Measurements from ENCODE around the gene TAF4.

Gene TAF4

GRCh38 chr20:61941721-61942405, 123.8 kb downstream of the TAF4 start:
- H3K36me3 ChIP-seq (ENCODE audit: insufficient read depth, insufficient read length, low read length) = no peaks in the 10 kb centered on the region
- no peaks in the 10 kb centered on the region for H3K27me3 ChIP-seq (ENCODE audit: insufficient read depth, insufficient read length)
- no peak for DNase-seq (ENCODE audit: low read depth, low spot score)
- H3K4me3 ChIP-seq (ENCODE audit: insufficient read length, low read depth) = no peak overlapping the region
- no peak overlapping the region for H3K9ac ChIP-seq (ENCODE audit: insufficient read length, low read depth)
- H3K9me3 ChIP-seq (ENCODE audit: insufficient read depth, low read length) = no peaks in the 10 kb centered on the region
- peaks cover 9% of the 10 kb centered on the region for H3K4me1 ChIP-seq (ENCODE audit: insufficient read depth, insufficient read length)
- TF ChIP-seq ZNF274 (IDR thresholded peaks at IDR 0.05; ENCODE audit: low read depth, low read length) = no peak
- no peak for TF ChIP-seq SUZ12 (IDR thresholded peaks at IDR 0.05; ENCODE audit: extremely low read depth, insufficient read depth, insufficient read length)
- no peak for TF ChIP-seq YY1 (IDR thresholded peaks at IDR 0.05; ENCODE audit: insufficient read depth, insufficient read length)

GRCh38 chr20:61940976-61941720, 124.5 kb downstream of the TAF4 start:
- H3K4me3 ChIP-seq (ENCODE audit: insufficient read length, low read depth) = no peak overlapping the region
- TF ChIP-seq YY1 (IDR thresholded peaks at IDR 0.05; ENCODE audit: insufficient read depth, insufficient read length) (no peak), ZNF274 (IDR thresholded peaks at IDR 0.05; ENCODE audit: low read depth, low read length) (no peak), SUZ12 (IDR thresholded peaks at IDR 0.05; ENCODE audit: extremely low read depth, insufficient read depth, insufficient read length) (no peak)
- H3K36me3 ChIP-seq (ENCODE audit: insufficient read depth, insufficient read length, low read length) = no peaks in the 10 kb centered on the region
- no peaks in the 10 kb centered on the region for H3K27me3 ChIP-seq (ENCODE audit: insufficient read depth, insufficient read length)
- peaks cover 14% of the 10 kb centered on the region for H3K4me1 ChIP-seq (ENCODE audit: insufficient read depth, insufficient read length)
- H3K9me3 ChIP-seq (ENCODE audit: insufficient read depth, low read length) = no peaks in the 10 kb centered on the region
- no peak for DNase-seq (ENCODE audit: low read depth, low spot score)
- no peak overlapping the region for H3K9ac ChIP-seq (ENCODE audit: insufficient read length, low read depth)

- no peak for TF ChIP-seq YY1 (IDR thresholded peaks at IDR 0.05; ENCODE audit: insufficient read depth, insufficient read length)
- TF ChIP-seq SUZ12 (IDR thresholded peaks at IDR 0.05; ENCODE audit: extremely low read depth, insufficient read depth, insufficient read length) = no peak
- TF ChIP-seq ZNF274 (IDR thresholded peaks at IDR 0.05; ENCODE audit: low read depth, low read length) = no peak
- no peaks in the 10 kb centered on the region for H3K36me3 ChIP-seq (ENCODE audit: insufficient read depth, insufficient read length, low read length)
- no peak overlapping the region for H3K4me3 ChIP-seq (ENCODE audit: insufficient read length, low read depth)
- no peak for DNase-seq (ENCODE audit: low read depth, low spot score)
- H3K27me3 ChIP-seq (ENCODE audit: insufficient read depth, insufficient read length) = no peaks in the 10 kb centered on the region
- no peak overlapping the region for H3K9ac ChIP-seq (ENCODE audit: insufficient read length, low read depth)
- H3K9me3 ChIP-seq (ENCODE audit: insufficient read depth, low read length) = no peaks in the 10 kb centered on the region
- peaks cover 17% of the 10 kb centered on the region for H3K4me1 ChIP-seq (ENCODE audit: insufficient read depth, insufficient read length)
Measured at GRCh38 chr20:61940491-61940890, 125.2 kb downstream of the TAF4 start.

- no peak overlapping the region for H3K4me3 ChIP-seq (ENCODE audit: insufficient read length, low read depth)
- H3K27me3 ChIP-seq (ENCODE audit: insufficient read depth, insufficient read length) = no peaks in the 10 kb centered on the region
- H3K4me1 ChIP-seq (ENCODE audit: insufficient read depth, insufficient read length) = peaks cover 17% of the 10 kb centered on the region
- H3K36me3 ChIP-seq (ENCODE audit: insufficient read depth, insufficient read length, low read length) = no peaks in the 10 kb centered on the region
- TF ChIP-seq YY1 (IDR thresholded peaks at IDR 0.05; ENCODE audit: insufficient read depth, insufficient read length) (no peak), SUZ12 (IDR thresholded peaks at IDR 0.05; ENCODE audit: extremely low read depth, insufficient read depth, insufficient read length) (no peak), ZNF274 (IDR thresholded peaks at IDR 0.05; ENCODE audit: low read depth, low read length) (no peak)
- no peak for DNase-seq (ENCODE audit: low read depth, low spot score)
- H3K9ac ChIP-seq (ENCODE audit: insufficient read length, low read depth) = no peak overlapping the region
- H3K9me3 ChIP-seq (ENCODE audit: insufficient read depth, low read length) = no peaks in the 10 kb centered on the region
Measured at GRCh38 chr20:61939691-61940360, 125.9 kb downstream of the TAF4 start.

GRCh38 chr20:61938839-61939690, 126.6 kb downstream of the TAF4 start:
- no peak for DNase-seq (ENCODE audit: low read depth, low spot score)
- Histone ChIP-seq H3K4me1 (ENCODE audit: insufficient read depth, insufficient read length) (peaks cover 18% of the 10 kb centered on the region), H3K9ac (ENCODE audit: insufficient read length, low read depth) (no peak overlapping the region), H3K27me3 (ENCODE audit: insufficient read depth, insufficient read length) (no peaks in the 10 kb centered on the region), H3K4me3 (ENCODE audit: insufficient read length, low read depth) (no peak overlapping the region), H3K9me3 (ENCODE audit: insufficient read depth, low read length) (no peaks in the 10 kb centered on the region), H3K36me3 (ENCODE audit: insufficient read depth, insufficient read length, low read length) (no peaks in the 10 kb centered on the region)
- no peak for TF ChIP-seq ZNF274 (IDR thresholded peaks at IDR 0.05; ENCODE audit: low read depth, low read length)

GRCh38 chr20:61937963-61938838, 127.5 kb downstream of the TAF4 start:
- DNase-seq (ENCODE audit: low read depth, low spot score) = no peak
- no peak overlapping the region for H3K9ac ChIP-seq (ENCODE audit: insufficient read length, low read depth)
- H3K9me3 ChIP-seq (ENCODE audit: insufficient read depth, low read length) = no peaks in the 10 kb centered on the region
- peaks cover 25% of the 10 kb centered on the region for H3K4me1 ChIP-seq (ENCODE audit: insufficient read depth, insufficient read length)
- no peaks in the 10 kb centered on the region for H3K27me3 ChIP-seq (ENCODE audit: insufficient read depth, insufficient read length)
- H3K4me3 ChIP-seq (ENCODE audit: insufficient read length, low read depth) = no peak overlapping the region
- TF ChIP-seq SUZ12 (IDR thresholded peaks at IDR 0.05; ENCODE audit: extremely low read depth, insufficient read depth, insufficient read length) (no peak), ZNF274 (IDR thresholded peaks at IDR 0.05; ENCODE audit: low read depth, low read length) (no peak), YY1 (IDR thresholded peaks at IDR 0.05; ENCODE audit: insufficient read depth, insufficient read length) (no peak)
- H3K36me3 ChIP-seq (ENCODE audit: insufficient read depth, insufficient read length, low read length) = no peaks in the 10 kb centered on the region

All from NT2/D1 (cell line).